ENCODE measurements around the gene SLC25A29.

- TF ChIP-seq POLR2A (IDR thresholded peaks at IDR 0.05; ENCODE audit: extremely low read depth, insufficient read length) (no peak), CTCF (IDR thresholded peaks at IDR 0.05; ENCODE audit: low read depth, low read length) (no peak)
These were observed 30.6 kb upstream of the SLC25A29 start for GRCh38 chr14:100336618-100337530.
